Measurements from ENCODE around the gene PXDN. TPM values are rescaled to one million over a fixed set of nuclear protein-coding genes. Genes with fewer than 3 reads are reported as not detected.
"Not testable (repeated sequence)": the region's sequence is repeated elsewhere in the genome, so short reads cannot be mapped to it uniquely, and the experiment has no call there.

Gene PXDN
- total RNA-seq, 2 donors from 2014 or later, result 29.5 to 40.8 TPM

DNA sequence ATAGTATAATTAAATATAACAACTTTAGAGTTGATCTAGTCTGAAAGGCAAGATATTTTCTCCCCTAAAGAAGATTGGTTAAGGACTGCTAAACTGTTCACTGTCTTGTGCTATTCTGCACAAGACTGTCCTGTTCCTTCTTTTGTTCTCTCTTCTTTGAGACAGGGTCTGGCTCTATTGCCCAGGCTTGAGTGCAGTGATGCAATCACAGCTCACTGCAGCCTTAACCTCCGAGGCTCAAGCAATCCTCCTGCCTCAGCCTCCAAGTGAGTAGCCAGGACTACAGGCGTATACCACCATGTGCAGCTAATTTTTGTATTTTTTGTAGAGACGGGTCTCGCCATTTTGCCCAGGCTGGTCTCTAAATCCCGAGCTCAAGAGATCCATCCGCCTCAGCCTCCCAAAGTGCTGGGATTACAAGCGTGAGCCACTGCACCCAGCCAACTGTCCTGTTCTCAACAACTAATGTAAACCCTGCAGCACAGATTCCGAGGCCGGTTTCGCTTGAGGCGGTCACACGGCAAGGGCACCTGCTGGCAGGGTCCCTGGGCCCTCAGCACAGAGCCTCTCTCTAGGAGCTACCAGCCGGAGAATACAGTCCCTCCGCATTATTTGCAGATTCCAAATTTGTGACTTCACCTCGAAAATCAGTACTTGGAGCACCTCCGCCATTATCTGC, 16.4 kb downstream of the PXDN start:
- H3K27me3 ChIP-seq (replicated peaks; ENCODE audit: insufficient read depth), result no peaks in the 10 kb centered on the region
- TF ChIP-seq POLR2A (IDR thresholded peaks at IDR 0.05), result no peak
- TF ChIP-seq, protein P1, sequence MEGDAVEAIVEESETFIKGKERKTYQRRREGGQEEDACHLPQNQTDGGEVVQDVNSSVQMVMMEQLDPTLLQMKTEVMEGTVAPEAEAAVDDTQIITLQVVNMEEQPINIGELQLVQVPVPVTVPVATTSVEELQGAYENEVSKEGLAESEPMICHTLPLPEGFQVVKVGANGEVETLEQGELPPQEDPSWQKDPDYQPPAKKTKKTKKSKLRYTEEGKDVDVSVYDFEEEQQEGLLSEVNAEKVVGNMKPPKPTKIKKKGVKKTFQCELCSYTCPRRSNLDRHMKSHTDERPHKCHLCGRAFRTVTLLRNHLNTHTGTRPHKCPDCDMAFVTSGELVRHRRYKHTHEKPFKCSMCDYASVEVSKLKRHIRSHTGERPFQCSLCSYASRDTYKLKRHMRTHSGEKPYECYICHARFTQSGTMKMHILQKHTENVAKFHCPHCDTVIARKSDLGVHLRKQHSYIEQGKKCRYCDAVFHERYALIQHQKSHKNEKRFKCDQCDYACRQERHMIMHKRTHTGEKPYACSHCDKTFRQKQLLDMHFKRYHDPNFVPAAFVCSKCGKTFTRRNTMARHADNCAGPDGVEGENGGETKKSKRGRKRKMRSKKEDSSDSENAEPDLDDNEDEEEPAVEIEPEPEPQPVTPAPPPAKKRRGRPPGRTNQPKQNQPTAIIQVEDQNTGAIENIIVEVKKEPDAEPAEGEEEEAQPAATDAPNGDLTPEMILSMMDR (IDR thresholded peaks at IDR 0.05), result no peak
- TF ChIP-seq POLR2AphosphoS5 (IDR thresholded peaks at IDR 0.05), result no peak
- no peak overlapping the region for H3K4me3 ChIP-seq
- H3K4me1 ChIP-seq (replicated peaks), result peaks cover 25% of the 10 kb centered on the region
- H3K27ac ChIP-seq, result peak overlapping the region; percentile 73 to 76
- WGBS, result 84% methylated on average over 16 of the region's 16 CpGs
- no peak for DNase-seq (ENCODE audit: low spot score)
- intact Hi-C loops (cut with DNase I), result no loop called here
- H3K9me3 ChIP-seq, result no peaks in the 10 kb centered on the region
- no peaks in the 10 kb centered on the region for H3K36me3 ChIP-seq

DNA sequence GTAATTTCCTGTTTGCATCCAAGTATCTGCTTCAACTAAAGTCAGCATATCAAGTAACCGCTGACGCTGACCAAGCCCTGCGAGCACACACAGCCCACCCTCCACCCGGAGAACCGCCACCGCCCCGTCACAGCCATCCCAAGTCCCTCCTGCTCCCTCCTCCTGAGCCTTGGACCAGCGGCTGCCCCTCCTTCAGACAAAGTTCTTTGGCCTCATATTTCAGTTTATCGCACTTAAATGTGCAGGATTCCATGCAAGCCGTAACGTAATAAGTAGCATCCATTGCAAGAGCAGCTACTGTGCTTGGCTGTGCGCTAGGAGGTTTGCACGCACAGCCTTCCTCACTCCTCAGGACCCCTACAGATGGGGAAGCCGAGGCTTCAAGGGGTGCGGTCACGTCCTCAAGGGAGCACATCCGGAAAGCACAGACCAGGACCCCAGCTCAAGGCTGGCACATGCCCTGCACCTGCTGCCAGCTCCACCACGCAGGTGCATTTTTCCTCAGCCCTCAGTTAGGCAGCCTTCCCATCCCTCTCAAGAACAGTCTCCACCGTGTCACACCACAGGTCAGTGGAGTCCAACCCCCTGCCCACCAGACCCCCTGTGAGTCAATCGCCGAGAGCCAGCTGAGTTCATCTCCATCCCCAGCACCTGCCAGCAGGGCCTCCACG, 17.1 kb downstream of the PXDN start:
- TF ChIP-seq, protein P1 (IDR thresholded peaks at IDR 0.05), result no peak
- Histone ChIP-seq H3K4me3 (no peak overlapping the region), H3K27ac (peak overlapping the region in 1 of 2 donors; percentile 76), H3K36me3 (no peaks in the 10 kb centered on the region), H3K4me1 (replicated peaks) (peaks cover 25% of the 10 kb centered on the region), H3K27me3 (replicated peaks; ENCODE audit: insufficient read depth) (no peaks in the 10 kb centered on the region), H3K9me3 (no peaks in the 10 kb centered on the region)
- WGBS, result 62% methylated on average over 22 of the region's 22 CpGs
- DNase-seq (ENCODE audit: low spot score), result no peak
- intact Hi-C loops (cut with DNase I), result no loop called here

DNA sequence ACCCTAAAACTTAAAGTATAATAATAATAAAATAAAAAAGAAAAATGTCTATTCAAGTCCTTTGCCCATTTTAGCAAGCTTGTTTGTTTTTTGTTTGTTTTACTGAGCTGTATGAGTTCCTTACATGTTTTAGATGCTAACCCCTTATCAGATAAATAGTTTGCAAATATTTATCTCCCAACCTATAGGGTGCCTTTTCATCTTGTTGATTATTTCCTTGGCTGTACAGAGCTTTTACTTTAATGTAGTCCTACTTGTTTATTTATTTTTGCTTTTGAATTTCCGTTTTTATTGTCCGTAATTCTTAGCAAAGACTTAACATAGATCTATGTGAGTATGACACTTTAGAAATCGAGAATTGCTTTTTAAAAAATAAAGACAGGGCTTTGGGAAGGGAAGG, 17.8 kb downstream of the PXDN start:
- Histone ChIP-seq H3K4me3 (no peak overlapping the region), H3K4me1 (replicated peaks) (peaks cover 25% of the 10 kb centered on the region), H3K27ac (peak overlapping the region in 1 of 2 donors; percentile 31), H3K36me3 (no peaks in the 10 kb centered on the region), H3K27me3 (replicated peaks; ENCODE audit: insufficient read depth) (no peaks in the 10 kb centered on the region), H3K9me3 (no peaks in the 10 kb centered on the region)
- 68% methylated on average over 3 of the region's 3 CpGs for WGBS
- DNase-seq (ENCODE audit: low spot score), result no peak
- intact Hi-C loops (cut with DNase I), result no loop called here
- TF ChIP-seq, protein P1 (IDR thresholded peaks at IDR 0.05), result no peak
- TF ChIP-seq POLR2A (IDR thresholded peaks at IDR 0.05) (no peak), POLR2AphosphoS5 (IDR thresholded peaks at IDR 0.05) (no peak)

DNA sequence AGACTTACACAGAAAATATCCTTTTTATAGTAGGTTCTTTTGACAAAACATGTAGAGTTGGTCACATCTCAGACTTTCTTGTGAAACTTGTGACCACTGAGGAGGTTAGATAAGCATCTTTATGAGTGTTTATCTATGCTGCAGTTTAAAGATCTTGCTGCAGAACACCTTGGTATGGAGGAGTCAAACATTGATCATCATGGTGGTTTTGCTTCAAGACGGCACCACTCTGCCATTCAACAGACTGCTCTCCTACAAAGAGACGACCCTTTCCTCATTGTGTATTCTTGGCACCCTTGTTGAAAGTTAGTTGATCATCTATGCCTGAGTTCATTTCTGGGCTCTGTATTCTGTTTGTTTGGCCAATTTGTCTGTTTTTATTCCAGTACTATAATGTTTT, 20.0 kb downstream of the PXDN start:
- DNase-seq (ENCODE audit: low spot score); intact Hi-C loops (cut with DNase I); H3K4me3 ChIP-seq; H3K4me1 ChIP-seq (replicated peaks); H3K9me3 ChIP-seq; H3K27me3 ChIP-seq (replicated peaks; ENCODE audit: insufficient read depth); H3K36me3 ChIP-seq: not testable (repeated sequence)
- peak; percentile 43 for TF ChIP-seq POLR2AphosphoS5 (IDR thresholded peaks at IDR 0.05)
- H3K27ac ChIP-seq, result peak overlapping the region in 1 of 2 donors; percentile 8
- 31% methylated on average over 2 of the region's 2 CpGs for WGBS

DNA sequence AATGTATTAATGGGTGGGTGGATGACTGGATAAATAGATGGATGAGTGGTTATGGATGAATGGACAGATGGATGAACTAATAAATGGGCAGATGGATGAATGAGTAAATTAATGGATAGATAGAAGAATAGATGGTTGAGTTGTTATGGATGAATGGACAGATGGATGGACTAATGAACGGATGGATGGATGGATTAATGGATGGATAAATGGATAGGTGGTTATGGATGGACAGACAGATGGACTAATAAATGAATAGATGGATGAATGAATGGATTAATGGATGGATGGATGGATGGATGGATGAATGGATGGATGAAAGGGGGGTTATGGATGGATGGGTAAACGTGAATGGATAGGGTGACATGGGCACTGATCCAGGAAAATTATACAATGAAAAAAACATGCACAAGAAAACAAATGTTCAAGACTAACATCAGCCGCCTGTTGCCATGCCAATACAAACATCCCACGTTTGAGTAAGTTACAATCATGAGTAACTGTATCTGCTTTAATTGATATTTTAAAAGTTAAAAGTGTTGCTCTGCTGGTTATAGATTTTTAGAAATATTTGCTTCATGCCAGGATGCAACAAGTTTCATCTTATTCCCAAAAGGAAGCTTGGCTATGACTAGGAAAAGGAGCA, 20.8 kb downstream of the PXDN start:
- Histone ChIP-seq H3K27me3 (replicated peaks; ENCODE audit: insufficient read depth) (no peaks in the 10 kb centered on the region), H3K4me1 (replicated peaks) (peaks cover 3% of the 10 kb centered on the region), H3K9me3 (no peaks in the 10 kb centered on the region), H3K27ac (peak overlapping the region in 1 of 2 donors; percentile 8), H3K4me3 (no peak overlapping the region), H3K36me3 (no peaks in the 10 kb centered on the region)
- no peak for DNase-seq (ENCODE audit: low spot score)
- TF ChIP-seq POLR2AphosphoS5 (IDR thresholded peaks at IDR 0.05), result no peak
- TF ChIP-seq, protein P1 (IDR thresholded peaks at IDR 0.05), result no peak
- no peak for TF ChIP-seq POLR2A (IDR thresholded peaks at IDR 0.05)
- intact Hi-C loops (cut with DNase I), result no loop called here
- WGBS, result 47% methylated on average over 4 of the region's 4 CpGs
